HPDE6-E6E7 (cell line): ENCODE data around the gene CDH12.

Experiments used
- DNase-seq: peaks from one replicate; pipeline ENCODE4 v3.0.0; 2011; ENCODE audit warnings: missing footprints; ENCODE audit errors: extremely low spot score

CDH12 gene

DNA sequence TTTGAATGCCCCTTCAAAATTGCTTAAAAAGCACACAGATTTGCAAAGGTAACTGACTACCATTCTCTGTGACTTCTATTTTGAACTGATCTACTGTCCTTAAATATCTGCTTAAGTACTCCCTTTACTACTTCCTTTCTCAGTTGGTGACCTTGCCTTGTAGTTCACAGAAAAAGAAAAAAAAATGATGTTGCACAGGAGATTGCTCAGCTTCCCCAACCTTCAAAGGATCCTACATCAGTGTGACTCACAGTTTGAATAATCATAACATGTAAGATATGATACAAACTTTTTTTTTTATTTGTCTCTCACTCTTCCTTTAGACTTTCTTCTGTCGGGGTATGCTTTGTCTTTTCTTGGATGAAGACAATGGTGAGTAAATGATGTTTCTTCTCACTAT is 1029.6 kb downstream of the CDH12 start:
- DNase-seq, result no peak

DNA sequence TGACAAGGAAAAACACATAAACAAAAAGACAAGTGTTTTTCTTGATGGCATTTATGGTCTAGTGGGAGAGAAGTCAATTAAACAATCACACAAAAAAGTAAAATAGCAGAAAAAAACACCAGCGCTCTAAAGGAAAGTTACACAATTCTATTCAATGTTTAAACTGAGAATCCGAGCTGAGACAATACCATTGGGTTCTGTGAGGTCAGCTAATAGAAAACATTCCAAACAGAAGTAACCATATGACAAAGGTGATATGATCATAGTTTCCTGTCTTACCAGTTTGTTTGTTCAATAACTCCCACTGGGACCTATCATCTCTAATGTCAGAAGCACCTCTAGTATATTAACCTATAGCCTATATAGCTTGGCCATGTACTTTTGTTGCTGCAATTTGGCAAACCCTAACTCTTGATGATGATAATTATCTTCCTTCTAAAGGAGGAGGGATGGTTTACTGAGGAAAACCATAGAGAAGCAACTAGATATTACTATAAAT is 1030.0 kb downstream of the CDH12 start:
- no peak for DNase-seq

DNA sequence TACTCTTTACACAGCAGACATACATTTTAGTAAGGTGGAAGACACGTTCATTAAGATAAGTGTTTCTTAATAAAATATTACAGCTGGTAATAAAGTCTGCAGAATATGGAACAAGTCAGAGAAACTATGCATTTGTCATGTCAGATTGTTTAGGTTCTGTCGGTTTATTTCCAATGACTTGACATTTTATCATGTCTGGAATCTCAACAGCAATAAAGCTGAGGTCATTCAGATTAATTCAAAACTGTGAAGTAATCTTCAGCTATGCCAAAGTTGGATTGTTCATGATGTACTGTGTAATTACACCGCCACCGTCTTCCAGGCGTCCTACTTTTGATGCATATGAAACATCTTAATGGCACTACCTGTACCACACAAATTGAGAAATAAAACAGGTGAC is 1032.6 kb downstream of the CDH12 start:
- no peak for DNase-seq

DNA sequence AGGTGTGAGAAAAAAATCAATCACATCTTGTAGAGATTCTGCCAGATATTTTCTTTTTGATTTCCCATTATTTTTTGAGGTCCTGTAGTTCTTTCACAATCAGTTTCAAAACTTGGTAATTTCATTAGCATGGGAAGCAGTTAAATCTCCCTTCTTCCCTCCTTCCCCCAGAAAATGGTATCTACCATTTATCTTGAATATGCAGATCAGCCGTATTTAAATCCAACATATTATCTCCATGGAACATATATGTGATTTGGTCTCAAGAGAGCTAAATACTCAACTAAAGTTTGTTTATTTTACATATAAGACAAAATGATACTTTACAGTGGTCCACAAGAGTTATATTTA is 1034.8 kb downstream of the CDH12 start:
- no peak for DNase-seq

DNA sequence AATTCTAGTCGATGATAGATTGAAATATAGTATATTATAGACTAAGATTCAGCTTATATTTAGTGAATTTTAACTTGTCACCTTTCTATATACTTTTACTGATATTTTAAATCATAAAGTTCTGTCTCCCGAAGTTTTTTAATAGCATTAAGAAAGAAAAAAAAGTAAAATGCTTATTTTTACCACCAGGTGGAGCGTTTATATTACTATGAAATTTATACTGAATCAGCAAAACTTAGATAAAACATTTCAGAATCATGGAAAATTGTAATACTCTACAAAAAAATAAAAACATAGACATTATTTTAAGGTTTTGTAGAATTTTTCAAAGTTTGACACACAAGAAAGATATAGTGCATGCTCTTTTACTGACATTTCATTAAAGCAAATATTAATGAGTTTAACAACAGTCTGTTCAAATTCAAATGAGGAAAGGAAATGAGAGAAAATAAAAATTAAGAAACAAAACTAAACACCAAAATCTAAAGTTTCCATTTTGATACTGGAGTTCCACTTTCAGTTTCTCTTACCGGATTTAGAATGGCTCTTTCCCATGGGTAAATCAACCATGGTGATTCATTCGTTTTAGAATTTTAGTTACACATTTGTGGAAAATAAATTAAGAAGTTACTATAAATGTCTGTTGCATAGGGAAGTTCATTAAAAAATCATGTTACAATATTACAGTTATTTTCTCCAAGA is 1035.3 kb downstream of the CDH12 start:
- no peak for DNase-seq

DNA sequence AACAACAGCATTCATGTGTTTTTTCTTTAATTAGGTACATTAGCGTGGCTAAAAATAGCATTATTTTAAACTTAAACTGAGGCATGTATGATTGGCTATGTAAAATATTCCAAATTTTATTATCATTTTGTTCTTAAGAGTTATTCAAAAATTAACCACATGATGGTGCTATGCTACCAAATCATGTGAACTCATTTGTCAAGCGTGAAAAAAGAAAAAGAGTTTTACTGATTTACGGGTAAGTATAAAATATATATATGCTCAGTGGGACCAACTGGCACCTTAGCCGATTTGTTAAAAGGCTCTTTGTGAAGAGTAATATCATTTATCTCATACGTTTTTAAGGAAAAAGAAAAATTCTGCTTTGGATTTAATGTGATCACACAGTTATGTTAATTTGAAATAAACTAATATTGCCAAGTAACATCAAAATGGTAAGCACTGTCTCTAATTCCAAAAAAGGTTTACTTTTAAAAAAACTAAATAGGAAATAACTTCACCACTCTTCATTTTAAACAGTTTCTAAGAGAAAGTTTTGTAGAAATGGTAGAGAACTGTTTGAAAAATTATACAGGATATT is 1042.3 kb downstream of the CDH12 start:
- DNase-seq, result no peak

DNA sequence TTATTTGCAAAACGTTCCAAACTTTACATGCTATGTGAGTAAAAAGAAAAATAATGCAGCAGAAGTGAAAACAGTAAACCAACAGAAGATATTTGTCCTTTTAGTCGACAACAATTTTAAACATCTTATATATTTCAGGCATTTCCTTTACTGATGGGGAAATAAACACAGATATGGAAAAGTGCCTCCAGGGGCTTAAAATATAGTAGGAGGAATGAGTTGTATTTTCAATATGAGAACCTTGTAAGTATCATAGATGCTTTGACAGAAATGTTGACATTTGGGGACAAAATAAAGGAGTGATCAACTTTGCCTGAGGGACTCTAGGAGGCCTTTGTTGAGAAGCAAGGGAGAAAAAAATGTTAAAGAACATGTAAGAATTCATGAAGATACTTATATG is 1043.5 kb downstream of the CDH12 start:
- DNase-seq, result no peak

DNA sequence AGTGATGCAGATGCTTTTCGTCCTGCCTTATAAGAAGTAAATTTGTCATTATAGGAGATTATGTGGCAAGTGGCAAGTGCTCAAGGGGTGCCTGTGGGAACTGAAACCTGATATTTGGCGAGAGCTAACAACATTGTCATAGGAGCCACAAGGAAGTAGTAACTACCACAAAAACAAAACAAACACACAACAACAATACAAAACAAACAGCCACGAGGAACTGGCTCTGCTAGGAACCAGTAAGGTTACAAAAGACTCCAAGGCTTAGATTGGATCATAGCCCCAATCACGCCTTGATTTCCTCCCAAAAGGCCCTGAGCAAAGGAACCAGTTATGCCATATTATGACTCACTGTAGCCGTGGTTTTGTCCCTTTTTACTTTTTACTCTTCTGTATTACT is 1045.2 kb downstream of the CDH12 start:
- DNase-seq, result no peak

DNA sequence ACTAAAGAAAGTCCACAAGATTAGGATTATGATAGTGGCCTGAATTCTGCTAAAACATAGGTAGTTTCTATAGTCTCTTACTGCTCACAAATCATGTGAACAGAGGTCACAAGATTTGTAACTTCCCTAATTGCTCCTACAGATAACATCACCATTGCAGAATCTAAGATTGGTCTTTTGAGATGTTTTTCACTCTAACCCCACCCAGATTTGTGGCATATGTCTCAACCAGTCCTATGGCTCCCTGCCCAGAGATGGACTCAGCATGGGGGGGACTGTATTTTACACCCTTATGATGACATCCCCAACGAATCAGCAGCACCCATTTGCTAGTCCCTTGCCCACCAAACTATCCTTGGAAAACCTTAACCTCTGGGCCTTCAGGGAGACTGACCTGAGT is 1046.2 kb downstream of the CDH12 start:
- no peak for DNase-seq

DNA sequence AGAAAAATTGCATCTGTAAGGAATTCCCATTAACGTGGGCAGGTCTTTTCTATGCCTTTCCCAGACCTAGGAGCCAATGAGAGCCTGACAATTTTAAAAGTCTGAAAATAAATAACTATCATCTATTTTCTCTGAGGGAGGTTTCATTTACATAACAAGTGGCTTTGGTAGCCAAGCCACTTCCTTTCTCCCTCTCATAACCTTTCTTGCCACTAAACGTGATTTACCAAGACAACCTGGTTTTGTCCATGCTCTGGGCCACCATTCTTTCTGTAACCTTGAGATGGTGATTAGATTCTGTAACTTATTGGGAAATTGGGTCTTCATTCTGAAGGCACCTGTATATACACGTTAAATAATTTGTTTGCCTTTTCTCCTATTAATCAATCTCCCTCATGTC is 1046.9 kb downstream of the CDH12 start:
- DNase-seq, result no peak

DNA sequence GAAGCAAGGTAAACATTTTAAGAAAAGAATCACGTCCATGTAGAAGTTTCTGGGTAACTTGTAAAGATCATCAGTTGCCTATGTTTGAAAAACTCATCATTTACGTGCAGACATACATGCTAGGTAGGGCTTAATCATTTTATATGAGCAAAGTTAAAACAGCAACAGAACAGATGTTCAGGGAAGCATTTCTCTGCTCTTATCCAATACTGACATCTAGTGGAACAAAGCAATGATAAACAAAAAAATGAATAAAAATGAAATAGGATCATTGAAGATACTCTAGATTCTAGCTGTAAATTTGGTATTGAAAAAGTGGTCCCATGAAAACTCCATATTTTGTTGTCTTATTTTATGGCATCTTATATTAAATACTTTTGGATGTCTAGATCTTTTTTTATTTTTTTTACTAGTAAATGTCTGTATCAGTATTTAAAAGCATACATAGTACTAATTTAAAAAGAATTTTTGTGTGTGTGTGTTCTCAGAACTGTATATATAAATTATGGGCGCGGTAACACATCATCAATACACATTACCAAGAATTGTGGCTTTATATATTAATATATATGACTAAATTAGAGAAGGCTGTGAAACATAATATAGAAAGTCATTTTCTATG is 1050.2 kb downstream of the CDH12 start:
- no peak for DNase-seq

DNA sequence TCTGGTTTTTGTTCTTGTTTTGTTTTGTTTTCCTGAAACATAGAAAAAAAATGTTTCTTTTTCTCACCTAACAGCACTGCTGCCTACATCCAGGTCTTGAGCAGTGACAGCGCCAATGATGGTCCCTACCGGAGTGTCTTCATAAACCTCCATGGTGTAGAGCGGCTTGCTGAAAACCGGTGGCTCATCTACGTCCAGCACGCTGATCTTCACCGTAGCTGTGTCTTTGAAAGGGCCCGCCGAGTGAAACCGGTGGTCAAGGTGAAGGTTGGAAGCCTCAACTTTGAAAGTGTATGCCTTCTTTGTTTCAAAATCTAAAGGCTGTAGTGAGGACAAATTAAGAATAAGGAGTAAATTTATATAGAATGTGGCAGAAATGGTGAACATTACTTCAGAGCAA is 1051.0 kb downstream of the CDH12 start:
- DNase-seq, result no peak

DNA sequence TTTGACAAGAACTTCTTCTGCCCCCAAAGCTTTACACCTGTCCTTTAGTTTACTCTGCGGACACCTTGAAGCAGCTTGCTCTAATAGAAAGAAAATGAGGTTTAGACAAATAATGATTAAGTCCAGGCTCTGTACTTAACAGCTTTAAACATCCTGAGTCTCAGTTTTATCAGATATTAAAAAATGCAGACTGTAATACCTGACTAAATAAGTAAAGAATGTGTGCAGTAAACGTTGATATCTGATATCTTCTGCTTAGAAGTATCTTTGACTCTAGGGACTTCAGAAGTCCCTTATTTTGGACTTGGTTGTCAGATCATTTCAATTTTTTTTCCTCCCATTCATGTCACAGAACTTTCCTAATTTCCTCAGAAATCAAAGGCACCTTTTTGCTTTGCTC is 1060.4 kb downstream of the CDH12 start:
- DNase-seq, result no peak

DNA sequence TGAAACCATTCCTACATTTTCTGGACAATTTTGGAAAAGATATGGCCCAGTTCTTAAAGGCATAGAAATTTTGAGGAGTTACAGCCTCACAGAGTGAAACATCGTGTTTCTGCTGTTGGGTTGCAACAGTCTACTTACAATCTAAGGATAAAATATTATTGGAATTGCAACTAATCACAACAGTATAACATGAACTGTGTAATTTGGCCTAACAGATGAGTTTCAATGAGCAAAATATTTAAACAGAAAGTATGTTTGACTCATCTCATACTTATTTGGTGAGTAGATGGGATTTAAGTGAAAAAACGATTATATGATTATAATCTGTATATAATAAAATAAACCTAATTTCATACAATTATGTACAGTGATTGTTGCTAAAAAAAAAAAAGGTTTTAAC is 1061.8 kb downstream of the CDH12 start:
- DNase-seq, result no peak

DNA sequence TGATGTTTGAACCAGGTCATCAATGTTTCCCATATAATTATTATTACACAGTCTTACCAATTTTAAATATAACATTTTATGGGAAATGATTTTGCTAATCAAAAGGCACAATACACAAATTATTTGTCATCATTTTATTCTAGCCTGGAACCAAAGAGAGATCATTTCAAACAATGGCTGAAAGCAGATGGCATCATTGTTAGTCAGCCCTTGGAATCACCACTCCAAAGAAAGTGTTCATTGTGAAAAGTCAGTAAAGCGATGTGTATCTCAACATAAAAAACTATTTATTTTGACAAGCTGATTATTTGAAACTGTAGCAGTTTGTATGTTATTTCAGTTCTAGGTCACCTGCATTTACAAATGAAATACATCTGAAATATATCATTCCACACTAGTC is 1068.7 kb downstream of the CDH12 start:
- no peak for DNase-seq

DNA sequence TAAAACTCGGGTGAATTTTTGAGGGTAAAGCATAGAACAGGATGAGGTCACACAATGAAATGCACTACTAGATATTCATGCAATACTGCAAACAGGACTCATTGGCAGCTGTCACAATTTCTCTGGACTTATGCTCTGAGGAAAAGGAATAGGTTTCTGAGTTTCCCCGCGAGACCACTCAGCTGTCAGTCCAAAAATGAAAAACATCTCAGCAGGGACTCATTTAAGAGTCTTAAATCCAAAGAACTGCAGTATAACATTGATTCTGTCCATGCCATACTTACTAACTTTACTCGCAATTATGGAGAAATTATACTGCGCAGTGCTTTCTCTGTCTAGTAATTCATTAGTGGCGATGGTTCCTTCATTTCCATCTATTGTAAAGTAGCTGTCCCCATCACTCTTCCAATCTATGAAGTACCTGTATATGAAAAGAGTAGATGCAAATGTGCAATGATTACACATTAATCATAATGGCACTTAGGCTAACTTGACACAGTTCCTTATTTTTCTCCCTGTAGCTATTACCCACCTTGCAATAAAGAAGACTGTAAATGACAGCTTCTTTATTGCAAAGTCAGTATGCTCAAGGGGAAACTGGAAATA is 1070.0 kb downstream of the CDH12 start:
- no peak for DNase-seq

DNA sequence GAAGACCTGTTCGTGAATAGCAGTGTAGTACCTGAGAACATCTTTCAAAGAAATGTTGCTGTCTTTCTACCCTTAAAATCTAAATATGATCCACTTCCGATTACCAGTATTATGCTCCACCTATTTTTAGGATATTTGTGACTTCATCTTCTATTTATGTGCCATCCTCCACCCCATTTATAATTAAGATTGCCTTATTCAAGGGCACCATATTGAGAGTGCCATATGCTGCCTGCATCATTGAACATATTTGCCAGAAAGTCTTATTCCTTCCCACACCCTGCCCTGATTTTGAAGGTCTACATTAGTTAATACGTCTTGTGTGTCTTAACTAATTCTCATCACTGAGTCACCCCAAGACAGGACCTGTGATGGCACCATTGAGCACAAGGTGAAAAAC is 1076.7 kb downstream of the CDH12 start:
- no peak for DNase-seq

DNA sequence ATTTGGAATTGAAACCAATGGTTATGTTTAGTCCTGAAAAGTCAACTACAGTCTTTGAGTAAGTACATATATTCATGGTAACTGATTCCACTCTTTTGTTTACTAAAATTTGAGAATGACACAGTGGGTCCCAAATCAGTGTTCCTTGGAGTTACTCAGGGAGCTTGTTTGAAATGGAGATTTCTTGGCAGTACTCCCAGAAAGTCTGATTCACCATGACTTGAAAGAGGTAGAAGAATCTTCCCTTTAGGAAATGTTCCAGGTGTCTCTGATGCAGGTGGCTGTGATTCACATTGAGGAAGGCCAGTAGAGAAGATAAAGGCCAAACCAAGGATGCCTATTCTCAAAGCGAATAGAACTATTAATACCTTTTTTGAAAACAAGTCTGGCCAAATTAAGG is 1078.3 kb downstream of the CDH12 start:
- peak; percentile 73 for DNase-seq

DNA sequence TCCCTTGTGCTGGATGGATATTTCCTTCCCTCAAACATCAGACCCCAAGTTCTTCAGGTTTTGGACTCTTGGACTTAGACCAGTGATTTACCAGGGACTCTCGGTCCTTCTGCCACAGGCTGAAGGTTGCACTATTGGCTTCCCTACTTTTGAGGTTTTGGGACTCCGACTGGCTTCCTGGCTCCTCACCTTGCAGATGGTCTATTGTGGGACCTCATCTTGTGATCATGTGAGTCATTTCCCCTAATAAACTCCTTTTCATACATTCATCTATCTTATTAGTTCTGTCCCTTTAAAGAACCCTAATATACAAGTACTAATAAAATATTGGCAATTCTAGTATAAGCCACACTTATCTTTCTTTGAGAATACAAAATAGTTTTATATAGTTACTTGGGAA is 1078.9 kb downstream of the CDH12 start:
- no peak for DNase-seq

DNA sequence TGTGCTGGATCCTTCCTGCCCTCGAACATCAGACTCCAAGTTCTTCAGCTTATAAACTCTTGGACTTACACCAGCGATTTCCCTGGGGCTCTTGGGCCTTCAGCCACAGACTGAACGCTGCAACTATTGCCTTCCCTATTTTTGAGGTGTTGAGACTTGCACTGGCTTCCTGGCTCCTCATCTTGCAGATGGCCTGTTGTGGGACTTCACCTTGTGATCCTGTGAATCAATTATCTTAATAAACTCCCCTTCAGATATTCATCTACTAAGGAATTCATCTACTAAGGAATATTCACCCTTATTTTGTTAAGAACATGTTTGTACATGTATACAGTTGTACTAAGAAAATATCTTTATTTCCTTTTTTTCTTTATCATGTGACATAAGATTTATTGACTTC is 1079.7 kb downstream of the CDH12 start:
- DNase-seq, result no peak

DNA sequence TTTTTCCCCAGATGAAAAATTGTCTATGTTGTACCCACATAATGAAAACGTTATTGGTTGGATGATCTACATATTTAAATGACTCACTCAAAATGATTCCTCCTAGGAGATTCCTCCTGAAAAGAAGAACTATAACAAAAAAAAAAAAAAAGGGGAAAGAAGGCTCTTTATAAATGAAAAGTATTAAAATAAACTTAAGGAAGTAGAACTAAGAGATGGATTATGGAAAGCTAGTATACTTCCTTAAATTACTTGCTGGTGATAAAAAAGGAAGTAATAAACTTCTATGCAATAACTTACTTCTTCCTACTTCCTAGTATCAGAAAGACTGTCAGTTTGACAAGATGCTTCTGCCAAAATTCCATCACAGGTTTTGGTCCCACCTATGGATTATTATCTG is 1087.7 kb downstream of the CDH12 start:
- DNase-seq, result no peak

DNA sequence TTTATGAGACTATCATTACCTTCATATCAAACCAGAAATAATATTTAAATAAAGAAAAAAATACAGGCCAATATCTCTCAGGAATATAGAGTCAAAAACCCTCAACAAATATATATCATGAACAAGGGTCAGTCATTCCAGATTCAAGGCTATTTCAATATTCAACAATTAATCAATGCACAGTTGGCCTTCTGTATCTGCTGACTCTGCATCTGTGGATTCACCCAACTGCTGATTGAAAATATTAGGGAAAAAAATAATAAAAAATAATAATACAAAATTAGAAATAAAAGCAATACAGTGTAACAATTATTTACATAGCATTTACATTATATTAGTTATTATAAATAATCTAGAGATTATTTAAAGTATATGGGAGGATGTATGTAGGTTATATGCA is 1114.0 kb downstream of the CDH12 start:
- DNase-seq, result no peak

DNA sequence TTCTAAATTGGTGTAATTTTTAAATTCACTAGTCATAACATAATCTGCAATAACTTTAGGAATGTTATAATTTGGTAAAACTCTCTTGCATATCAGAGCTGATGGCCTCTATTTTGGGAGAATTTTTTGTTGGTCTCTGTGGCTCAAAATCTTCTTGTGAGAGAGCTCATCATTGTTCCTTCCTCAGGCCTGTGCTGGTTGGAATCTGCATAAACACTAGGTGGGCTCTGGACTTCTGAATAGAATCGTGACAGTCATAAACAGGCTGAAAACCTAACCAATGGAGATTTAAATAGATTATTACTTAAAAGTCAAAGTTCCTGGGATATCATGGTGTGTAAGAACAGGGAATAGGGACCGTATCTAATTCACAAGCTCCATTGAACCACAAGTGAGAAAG is 1129.6 kb downstream of the CDH12 start:
- DNase-seq, result no peak
